Activated naive CD4-positive, alpha-beta T cell treated with anti-CD3 and anti-CD28 coated beads, Interleukin-2, amount 10 ng/mL, durations not matched to agents 7 days and 5 days (primary cell): ENCODE measurements around the gene EPHA2.
"Not testable (repeated sequence)": the region's sequence is repeated elsewhere in the genome, so short reads cannot be mapped to it uniquely, and the experiment has no call there.

Experiments
- CTCF ChIA-PET: fragments of 350-600 bp; sonication (Branson Sonifier 250); formaldehyde crosslinking; loops from one replicate; lab custom pipeline; 2021; ENCODE audit warnings: antibody characterized with exemption; lab: Charles Lee
- DNase-seq: peaks from one replicate; pipeline ENCODE4 v3.0.0-alpha.2; 2020
- H3K27ac Mint-ChIP-seq: one replicate; pipeline ENCODE4 v1.8.0; 2021; ENCODE audit warnings: mild to moderate bottlenecking, moderate library complexity, mixed read lengths
- H3K27me3 Mint-ChIP-seq: one replicate; pipeline ENCODE4 v1.8.0; 2021; ENCODE audit warnings: mild to moderate bottlenecking, mixed read lengths
- H3K36me3 Mint-ChIP-seq: one replicate; pipeline ENCODE4 v1.8.0; 2021; ENCODE audit warnings: mixed read lengths
- H3K4me1 Mint-ChIP-seq: one replicate; pipeline ENCODE4 v1.8.0; 2021; ENCODE audit warnings: mixed read lengths
- H3K4me3 Mint-ChIP-seq: one replicate; pipeline ENCODE4 v1.8.0; 2021; ENCODE audit warnings: mild to moderate bottlenecking, moderate library complexity, mixed read lengths
- H3K9me3 Mint-ChIP-seq: one replicate; pipeline ENCODE4 v1.8.0; 2021; ENCODE audit warnings: mixed read lengths

The EPHA2 gene

GRCh38 chr1:16168622-16169360, 12.9 kb upstream of the EPHA2 start:
- CTCF ChIA-PET = no interaction called here
- Mint-ChIP-seq H3K27me3 (peaks cover 80% of the 10 kb centered on the region), H3K4me1 (peaks cover 40% of the 10 kb centered on the region), H3K9me3 (no peaks in the 10 kb centered on the region), H3K27ac (no peak overlapping the region), H3K4me3 (peak overlapping the region; percentile 64), H3K36me3 (no peaks in the 10 kb centered on the region)
- DNase-seq = peak; percentile 47

DNA sequence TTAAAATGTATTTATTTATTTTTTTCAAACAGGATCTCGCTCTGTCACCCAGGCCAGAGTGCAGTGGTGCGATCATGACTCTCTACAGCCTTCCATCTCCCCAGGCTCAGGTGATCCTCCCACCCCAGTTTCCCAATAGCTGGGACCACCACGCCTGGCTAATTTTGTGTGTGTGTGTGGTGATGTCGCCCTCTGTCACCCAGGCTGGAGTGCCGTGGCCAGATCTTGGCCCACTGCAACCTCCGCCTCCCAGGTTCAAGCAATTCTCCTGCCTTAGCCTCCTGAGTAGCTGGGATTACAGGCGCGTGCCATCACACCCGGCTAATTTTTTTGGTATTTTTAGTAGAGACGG, 12.3 kb upstream of the EPHA2 start:
- H3K9me3 Mint-ChIP-seq, H3K36me3 Mint-ChIP-seq, CTCF ChIA-PET, DNase-seq: not testable (repeated sequence)
- Mint-ChIP-seq H3K4me1 (peaks cover 45% of the 10 kb centered on the region), H3K4me3 (peak overlapping the region; percentile 64), H3K27ac (peak overlapping the region; percentile 60), H3K27me3 (peaks cover 80% of the 10 kb centered on the region)

GRCh38 chr1:16167331-16168143, 11.7 kb upstream of the EPHA2 start:
- Mint-ChIP-seq H3K4me1 (peaks cover 51% of the 10 kb centered on the region), H3K27me3 (peaks cover 83% of the 10 kb centered on the region), H3K9me3 (no peaks in the 10 kb centered on the region), H3K27ac (no peak overlapping the region), H3K4me3 (peak overlapping the region; percentile 64), H3K36me3 (no peaks in the 10 kb centered on the region)
- peak; percentile 80 for DNase-seq
- CTCF ChIA-PET = no interaction called here

- Mint-ChIP-seq H3K27me3 (peaks cover 82% of the 10 kb centered on the region), H3K9me3 (no peaks in the 10 kb centered on the region), H3K4me3 (no peak overlapping the region), H3K36me3 (no peaks in the 10 kb centered on the region), H3K4me1 (peaks cover 64% of the 10 kb centered on the region), H3K27ac (no peak overlapping the region)
- CTCF ChIA-PET = no interaction called here
- DNase-seq = no peak
Measured at GRCh38 chr1:16166117-16166516, 10.2 kb upstream of the EPHA2 start.

- H3K4me3 Mint-ChIP-seq = no peak overlapping the region
- peaks cover 65% of the 10 kb centered on the region for H3K4me1 Mint-ChIP-seq
- DNase-seq = no peak
- H3K27ac Mint-ChIP-seq = no peak overlapping the region
- peaks cover 82% of the 10 kb centered on the region for H3K27me3 Mint-ChIP-seq
- no peaks in the 10 kb centered on the region for H3K36me3 Mint-ChIP-seq
- CTCF ChIA-PET = no interaction called here
- H3K9me3 Mint-ChIP-seq = no peaks in the 10 kb centered on the region
Measured at GRCh38 chr1:16165548-16165947, 9.7 kb upstream of the EPHA2 start.

GRCh38 chr1:16165073-16165364, 9.2 kb upstream of the EPHA2 start:
- Mint-ChIP-seq H3K4me3 (no peak overlapping the region), H3K36me3 (no peaks in the 10 kb centered on the region), H3K27ac (no peak overlapping the region), H3K9me3 (no peaks in the 10 kb centered on the region), H3K27me3 (peaks cover 80% of the 10 kb centered on the region), H3K4me1 (peaks cover 67% of the 10 kb centered on the region)
- CTCF ChIA-PET = no interaction called here
- DNase-seq = no peak

GRCh38 chr1:16164213-16165072, 8.6 kb upstream of the EPHA2 start:
- Mint-ChIP-seq H3K36me3 (no peaks in the 10 kb centered on the region), H3K4me3 (peak overlapping the region; percentile 28), H3K27ac (no peak overlapping the region), H3K4me1 (peaks cover 66% of the 10 kb centered on the region), H3K27me3 (peaks cover 80% of the 10 kb centered on the region), H3K9me3 (no peaks in the 10 kb centered on the region)
- DNase-seq = no peak
- CTCF ChIA-PET = interaction anchor here (1.6 kb wide), 1 partner anchor 82 kb away, joined by 4 read pairs; no protein-coding TSS in a partner anchor

GRCh38 chr1:16163608-16164212, 7.8 kb upstream of the EPHA2 start:
- CTCF ChIA-PET = interaction anchor here (1.5 to 1.6 kb wide), 2 partner anchors 24 to 82 kb away, joined by 3 to 4 read pairs; no protein-coding TSS in a partner anchor
- peaks cover 80% of the 10 kb centered on the region for H3K27me3 Mint-ChIP-seq
- H3K9me3 Mint-ChIP-seq, H3K36me3 Mint-ChIP-seq, DNase-seq: not testable (repeated sequence)
- peaks cover 63% of the 10 kb centered on the region for H3K4me1 Mint-ChIP-seq
- peak overlapping the region; percentile 41 for H3K4me3 Mint-ChIP-seq
- peak overlapping the region; percentile 65 for H3K27ac Mint-ChIP-seq

DNA sequence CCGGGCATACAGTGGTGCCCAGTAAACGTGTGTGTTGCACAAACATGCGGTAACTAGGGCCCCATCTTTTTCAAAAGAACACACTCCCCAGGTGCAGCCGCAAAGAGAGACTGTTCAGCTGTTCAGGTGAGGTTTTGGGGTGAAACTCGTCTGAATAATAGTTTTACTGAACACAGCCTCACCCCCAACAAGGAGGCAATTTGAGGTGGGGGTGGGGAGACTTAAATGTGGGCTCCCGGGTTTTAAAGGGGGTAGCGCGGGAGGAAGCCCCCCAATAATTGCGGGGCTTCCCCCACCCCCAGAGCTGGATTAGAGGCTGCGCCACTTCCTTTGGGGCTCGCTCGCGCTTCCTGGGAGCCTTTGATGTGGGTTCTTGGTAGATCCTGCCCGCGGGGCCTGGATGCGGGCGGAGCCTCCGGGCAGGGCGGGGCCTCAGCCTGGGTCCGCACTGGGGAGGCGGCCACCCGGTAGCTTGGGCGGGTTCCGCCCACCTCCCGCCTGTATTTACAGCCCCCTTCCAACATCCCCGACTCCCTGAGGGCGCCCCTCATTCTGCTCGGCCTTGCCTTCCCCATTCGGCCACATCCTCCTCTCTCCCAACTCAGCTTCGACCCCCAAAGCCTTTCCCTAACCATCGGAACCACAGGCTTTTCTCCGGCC, 6.4 kb upstream of the EPHA2 start:
- H3K36me3 Mint-ChIP-seq = no peaks in the 10 kb centered on the region
- no peaks in the 10 kb centered on the region for H3K9me3 Mint-ChIP-seq
- CTCF ChIA-PET = interaction anchor here (1.1 to 1.5 kb wide), 3 partner anchors 25 to 83 kb away, joined by 3 to 6 read pairs (median 6); no protein-coding TSS in a partner anchor
- peaks cover 89% of the 10 kb centered on the region for H3K27me3 Mint-ChIP-seq
- peak overlapping the region; percentile 71 for H3K4me3 Mint-ChIP-seq
- peak overlapping the region; percentile 86 for H3K27ac Mint-ChIP-seq
- peak; percentile 86 for DNase-seq
- peaks cover 68% of the 10 kb centered on the region for H3K4me1 Mint-ChIP-seq

DNA sequence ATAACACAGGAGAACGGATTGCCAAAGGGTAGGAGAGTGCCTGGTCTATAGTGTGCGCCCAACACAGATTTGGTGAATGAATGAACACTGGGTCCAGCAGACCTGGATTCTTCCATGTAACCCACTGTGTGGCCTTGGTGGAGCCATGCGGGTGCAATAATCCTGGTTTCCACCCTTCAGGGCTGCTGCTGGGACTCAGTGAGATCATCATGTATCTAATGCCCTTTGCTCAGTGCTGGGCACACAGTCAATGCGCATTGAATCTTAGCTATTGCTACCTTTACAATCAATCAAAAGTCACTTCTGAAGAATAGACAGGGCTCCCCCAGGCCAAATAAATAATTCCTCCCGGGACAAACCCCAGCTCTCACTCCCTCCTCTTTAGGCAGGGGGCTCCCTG, 5.8 kb upstream of the EPHA2 start:
- H3K27ac Mint-ChIP-seq = peak overlapping the region; percentile 86
- no peaks in the 10 kb centered on the region for H3K36me3 Mint-ChIP-seq
- DNase-seq = no peak
- H3K4me3 Mint-ChIP-seq = peak overlapping the region; percentile 50
- H3K9me3 Mint-ChIP-seq = no peaks in the 10 kb centered on the region
- peaks cover 70% of the 10 kb centered on the region for H3K4me1 Mint-ChIP-seq
- peaks cover 92% of the 10 kb centered on the region for H3K27me3 Mint-ChIP-seq
- CTCF ChIA-PET = interaction anchor here (0.6 to 1.3 kb wide), 3 partner anchors 79 to 86 kb away, joined by 3 to 6 read pairs (median 6); no protein-coding TSS in a partner anchor

DNA sequence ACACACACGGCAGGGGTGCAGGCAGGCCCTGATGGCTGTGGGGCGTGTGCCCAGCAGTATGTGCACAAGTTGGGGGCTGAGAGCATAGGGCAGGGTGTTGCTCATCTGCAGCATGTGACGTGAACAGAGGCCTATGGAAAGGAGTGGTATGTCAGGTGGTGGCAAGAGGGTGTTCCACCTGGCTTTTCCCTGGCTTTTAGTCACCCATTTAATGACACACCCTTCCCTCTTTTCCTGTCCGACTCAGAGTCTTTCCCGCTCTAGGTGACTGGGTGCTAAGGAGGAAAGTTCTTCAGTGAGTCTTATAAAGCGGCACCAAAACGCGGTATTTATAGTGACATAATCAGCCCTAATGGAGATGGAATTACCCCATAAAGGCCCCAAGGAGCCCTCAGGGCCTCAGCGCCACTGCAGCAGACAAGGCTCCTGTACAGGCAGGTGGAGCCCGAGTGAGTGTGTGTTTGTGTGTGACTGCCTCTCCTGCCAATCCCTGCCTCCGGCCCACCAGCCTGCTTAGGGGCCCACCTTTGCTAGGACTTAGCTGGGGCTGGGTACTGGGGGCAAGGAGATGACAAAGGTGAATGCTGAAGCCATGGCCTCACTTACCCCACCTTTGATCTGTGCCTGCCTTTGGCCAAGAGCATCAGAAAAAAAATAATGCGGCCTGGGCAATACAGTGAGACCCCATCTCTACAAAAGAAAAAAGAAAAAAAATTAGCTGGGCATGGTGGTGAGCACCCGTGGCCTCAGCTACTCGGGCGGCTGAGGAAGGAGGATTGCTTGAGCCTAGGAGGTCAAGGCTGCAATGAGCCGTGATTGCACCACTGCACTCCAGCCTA, 3.3 kb upstream of the EPHA2 start:
- peaks cover 92% of the 10 kb centered on the region for H3K27me3 Mint-ChIP-seq

GRCh38 chr1:16158025-16158424, 2.2 kb upstream of the EPHA2 start:
- H3K27me3 Mint-ChIP-seq = peaks cover 94% of the 10 kb centered on the region
- CTCF ChIA-PET = interaction anchor here (1.0 kb wide), 1 partner anchor 75 kb away, joined by 3 read pairs; no protein-coding TSS in a partner anchor
- DNase-seq = peak; percentile 73
- peak overlapping the region; percentile 1 for H3K27ac Mint-ChIP-seq
- peaks cover 65% of the 10 kb centered on the region for H3K4me1 Mint-ChIP-seq
- no peaks in the 10 kb centered on the region for H3K9me3 Mint-ChIP-seq
- H3K4me3 Mint-ChIP-seq = no peak overlapping the region
- H3K36me3 Mint-ChIP-seq = no peaks in the 10 kb centered on the region

More for the DNA sequence above, 3.3 kb upstream of the EPHA2 start:
- no peak for DNase-seq
- Mint-ChIP-seq H3K27ac (no peak overlapping the region), H3K36me3 (no peaks in the 10 kb centered on the region), H3K9me3 (no peaks in the 10 kb centered on the region), H3K4me3 (no peak overlapping the region), H3K4me1 (peaks cover 71% of the 10 kb centered on the region)
- CTCF ChIA-PET = no interaction called here
